ENCODE measurements around the gene KCTD3.

KCTD3 gene

GRCh38 chr1:215568299-215568692, 1.2 kb downstream of the KCTD3 start:
- no peak overlapping the region for H2AK5ac ChIP-seq (ENCODE audit: low read length)
- peaks cover 9% of the 10 kb centered on the region for H3K79me2 ChIP-seq (ENCODE audit: control insufficient read depth, insufficient read depth, low read length, poor library complexity)
- H2BK120ac ChIP-seq (ENCODE audit: insufficient read depth, low read length, poor library complexity): no peak overlapping the region
- no peaks in the 10 kb centered on the region for H3K27me3 ChIP-seq (ENCODE audit: insufficient read depth, low read length)
- H2BK5ac ChIP-seq (ENCODE audit: low read depth, low read length, poor library complexity): no peak overlapping the region
- H3K4me1 ChIP-seq (ENCODE audit: control insufficient read depth in 1 of 2, insufficient read depth in 2 of 2, low read length in 2 of 2): no peaks in the 10 kb centered on the region
- H3K36me3 ChIP-seq (ENCODE audit: control insufficient read depth in 1 of 2, insufficient read depth in 2 of 2, low read length in 2 of 2): peaks cover 0 to 2% of the 10 kb centered on the region in 2 experiments
- H3K9me3 ChIP-seq (ENCODE audit: insufficient read depth, low read depth, low read length): no peaks in the 10 kb centered on the region
- no peak overlapping the region for H2AFZ ChIP-seq (ENCODE audit: insufficient read depth, low read length, poor library complexity)
- H3K9ac ChIP-seq (ENCODE audit: low read length): no peak overlapping the region
- H4K8ac ChIP-seq (ENCODE audit: low read depth, low read length): no peak overlapping the region
- H3K4me2 ChIP-seq (ENCODE audit: low read length): peak overlapping the region; percentile 57
- no peak for DNase-seq
- WGBS (ENCODE audit: extremely low coverage, insufficient coverage, insufficient read length): no CpG with 5 or more reads among the region's 5 CpGs
- H3K18ac ChIP-seq (ENCODE audit: low read length): no peak overlapping the region
- H4K12ac ChIP-seq (ENCODE audit: low read depth, low read length): no peak overlapping the region
- no peak overlapping the region for H4K91ac ChIP-seq (ENCODE audit: low read depth, low read length)
- H2BK12ac ChIP-seq (ENCODE audit: low read length): no peak overlapping the region
- peaks cover 9% of the 10 kb centered on the region for H3K79me1 ChIP-seq (ENCODE audit: low read length)
- H3K4me3 ChIP-seq (ENCODE audit: low read depth, low read length): no peak overlapping the region
- no peak overlapping the region for H3K4ac ChIP-seq (ENCODE audit: low read depth, low read length)
- H3K14ac ChIP-seq (ENCODE audit: low read length): no peak overlapping the region
- no peak overlapping the region for H3K23ac ChIP-seq (ENCODE audit: low read length)
- H3K27ac ChIP-seq (ENCODE audit: low read depth, low read length): no peak overlapping the region

DNA sequence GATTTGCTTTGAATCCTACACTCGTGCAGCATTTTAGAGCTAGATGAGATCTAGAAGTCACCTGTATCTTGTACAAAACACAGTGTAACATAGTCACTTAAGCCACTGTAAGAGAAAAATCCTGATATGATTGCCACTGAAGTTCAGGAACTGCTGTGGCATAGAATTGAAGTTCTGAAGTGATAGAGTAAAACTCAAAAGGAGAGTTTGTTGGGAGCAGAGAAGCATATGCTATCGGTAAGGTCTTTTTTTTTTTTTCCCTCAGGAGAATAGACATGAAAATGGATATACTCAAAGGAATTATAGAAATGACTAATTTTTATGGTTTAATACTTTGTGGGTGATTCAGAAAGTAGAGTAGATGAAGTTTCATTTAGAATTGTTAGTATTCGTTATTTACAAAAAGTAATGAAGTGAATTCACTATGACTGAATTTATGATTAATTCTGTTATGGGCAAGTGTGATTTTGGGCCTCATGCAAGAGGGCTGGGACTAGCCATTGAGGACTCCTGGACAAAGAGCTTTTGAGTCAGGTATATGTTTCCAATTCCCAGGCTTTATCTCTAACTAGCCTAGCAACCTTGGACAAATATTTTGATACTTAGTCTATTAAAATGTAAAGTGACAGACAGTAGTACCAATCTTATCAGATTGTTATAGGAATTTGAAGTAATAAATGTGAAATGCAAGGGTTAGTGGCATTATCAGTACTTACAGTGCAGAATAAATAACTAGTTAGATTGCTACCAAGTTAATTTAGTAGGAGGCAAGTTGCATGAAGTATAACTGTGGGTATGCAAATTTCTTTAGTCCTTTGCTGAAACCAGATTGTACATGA, 3.1 kb downstream of the KCTD3 start:
- DNase-seq: no peak
- no peak overlapping the region for H3K18ac ChIP-seq (ENCODE audit: low read length)
- H3K4ac ChIP-seq (ENCODE audit: low read depth, low read length): no peak overlapping the region
- no peak overlapping the region for H2BK120ac ChIP-seq (ENCODE audit: insufficient read depth, low read length, poor library complexity)
- H3K79me2 ChIP-seq (ENCODE audit: control insufficient read depth, insufficient read depth, low read length, poor library complexity): peaks cover 9% of the 10 kb centered on the region
- H3K14ac ChIP-seq (ENCODE audit: low read length): no peak overlapping the region
- H4K91ac ChIP-seq (ENCODE audit: low read depth, low read length): no peak overlapping the region
- H2BK12ac ChIP-seq (ENCODE audit: low read length): no peak overlapping the region
- no peak overlapping the region for H2AK5ac ChIP-seq (ENCODE audit: low read length)
- no peak overlapping the region for H2AFZ ChIP-seq (ENCODE audit: insufficient read depth, low read length, poor library complexity)
- H3K36me3 ChIP-seq (ENCODE audit: control insufficient read depth in 1 of 2, insufficient read depth in 2 of 2, low read length in 2 of 2): peaks cover 1 to 2% of the 10 kb centered on the region in 2 experiments
- no peaks in the 10 kb centered on the region for H3K9me3 ChIP-seq (ENCODE audit: insufficient read depth, low read depth, low read length)
- H3K23ac ChIP-seq (ENCODE audit: low read length): no peak overlapping the region
- H3K4me2 ChIP-seq (ENCODE audit: low read length): no peak overlapping the region
- H2BK5ac ChIP-seq (ENCODE audit: low read depth, low read length, poor library complexity): no peak overlapping the region
- H3K4me1 ChIP-seq (ENCODE audit: control insufficient read depth in 1 of 2, insufficient read depth in 2 of 2, low read length in 2 of 2): no peaks in the 10 kb centered on the region
- no CpG with 5 or more reads among the region's 3 CpGs for WGBS (ENCODE audit: extremely low coverage, insufficient coverage, insufficient read length)
- peaks cover 9% of the 10 kb centered on the region for H3K79me1 ChIP-seq (ENCODE audit: low read length)
- H3K27me3 ChIP-seq (ENCODE audit: insufficient read depth, low read length): no peaks in the 10 kb centered on the region
- no peak overlapping the region for H4K12ac ChIP-seq (ENCODE audit: low read depth, low read length)
- H3K4me3 ChIP-seq (ENCODE audit: low read depth, low read length): no peak overlapping the region
- H4K8ac ChIP-seq (ENCODE audit: low read depth, low read length): no peak overlapping the region
- no peak overlapping the region for H3K27ac ChIP-seq (ENCODE audit: low read depth, low read length)
- H3K9ac ChIP-seq (ENCODE audit: low read length): no peak overlapping the region

DNA sequence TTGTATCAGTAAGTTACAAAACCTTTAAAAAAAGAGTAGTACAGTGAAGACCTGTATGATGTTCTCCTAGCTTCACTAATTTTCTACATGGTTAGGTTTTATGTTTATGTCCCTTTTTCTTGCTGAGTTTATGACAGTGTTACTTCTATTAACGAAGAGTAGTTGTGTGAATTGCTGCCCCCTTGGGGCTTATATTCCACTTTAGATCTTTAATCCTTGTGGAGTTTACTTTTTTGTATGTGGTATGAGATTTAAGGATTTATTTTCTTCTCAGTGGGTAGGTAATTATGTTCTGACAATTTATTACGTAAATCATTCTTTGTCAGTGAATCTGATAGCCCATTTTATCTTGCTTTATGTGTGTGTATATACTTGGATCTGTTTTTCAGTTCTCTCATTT, 14.8 kb downstream of the KCTD3 start:
- Histone ChIP-seq H3K4me1 (ENCODE audit: control insufficient read depth in 1 of 2, insufficient read depth in 2 of 2, low read length in 2 of 2) (peaks cover 0 to 4% of the 10 kb centered on the region in 2 experiments), H3K4me2 (ENCODE audit: low read length) (no peak overlapping the region), H2AK5ac (ENCODE audit: low read length) (no peak overlapping the region), H3K23ac (ENCODE audit: low read length) (no peak overlapping the region), H3K14ac (ENCODE audit: low read length) (no peak overlapping the region), H3K27me3 (ENCODE audit: insufficient read depth, low read length) (no peaks in the 10 kb centered on the region), H3K36me3 (ENCODE audit: control insufficient read depth in 1 of 2, insufficient read depth in 2 of 2, low read length in 2 of 2) (peaks cover 2 to 4% of the 10 kb centered on the region in 2 experiments), H4K91ac (ENCODE audit: low read depth, low read length) (no peak overlapping the region), H3K9me3 (ENCODE audit: insufficient read depth, low read depth, low read length) (no peaks in the 10 kb centered on the region), H2AFZ (ENCODE audit: insufficient read depth, low read length, poor library complexity) (no peak overlapping the region), H3K4ac (ENCODE audit: low read depth, low read length) (no peak overlapping the region), H4K8ac (ENCODE audit: low read depth, low read length) (no peak overlapping the region), H4K12ac (ENCODE audit: low read depth, low read length) (no peak overlapping the region), H2BK5ac (ENCODE audit: low read depth, low read length, poor library complexity) (no peak overlapping the region), H2BK120ac (ENCODE audit: insufficient read depth, low read length, poor library complexity) (no peak overlapping the region), H3K9ac (ENCODE audit: low read length) (no peak overlapping the region), H3K18ac (ENCODE audit: low read length) (no peak overlapping the region), H3K79me2 (ENCODE audit: control insufficient read depth, insufficient read depth, low read length, poor library complexity) (no peaks in the 10 kb centered on the region), H3K27ac (ENCODE audit: low read depth, low read length) (no peak overlapping the region), H2BK12ac (ENCODE audit: low read length) (no peak overlapping the region), H3K79me1 (ENCODE audit: low read length) (no peaks in the 10 kb centered on the region), H3K4me3 (ENCODE audit: low read depth, low read length) (no peak overlapping the region)
- no peak for DNase-seq
- WGBS (ENCODE audit: extremely low coverage, insufficient coverage, insufficient read length): no CpG with 5 or more reads among the region's 2 CpGs

DNA sequence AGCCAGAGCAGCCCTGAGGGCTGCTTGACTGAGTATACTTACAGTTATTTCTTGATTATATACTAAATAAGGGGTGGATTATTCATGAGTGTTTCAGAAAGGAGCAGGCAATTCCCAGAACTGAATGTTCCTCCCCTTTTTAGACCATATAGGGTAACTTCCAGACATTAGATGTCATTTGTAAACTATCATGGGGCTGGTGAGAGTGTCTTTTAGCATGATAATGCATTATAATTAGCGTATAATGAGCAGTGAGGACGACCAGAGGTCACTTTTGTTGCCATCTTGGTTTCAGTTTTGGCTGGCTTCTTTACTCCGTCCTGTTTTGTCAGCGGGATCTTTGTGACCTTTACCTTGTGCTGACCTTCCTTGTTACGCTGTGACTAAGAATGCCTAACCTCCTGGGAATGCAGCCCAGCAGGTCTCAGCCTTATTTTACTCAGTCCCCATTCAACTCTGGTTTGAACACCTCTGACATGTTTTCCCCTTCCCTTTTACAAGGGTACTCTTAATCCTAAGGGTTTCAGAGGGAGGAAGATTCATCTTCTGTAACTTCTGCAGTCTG, 16.2 kb downstream of the KCTD3 start:
- Histone ChIP-seq H3K27me3 (ENCODE audit: insufficient read depth, low read length) (no peaks in the 10 kb centered on the region), H2AFZ (ENCODE audit: insufficient read depth, low read length, poor library complexity) (no peak overlapping the region), H3K27ac (ENCODE audit: low read depth, low read length) (peak overlapping the region; percentile 74), H3K79me2 (ENCODE audit: control insufficient read depth, insufficient read depth, low read length, poor library complexity) (no peaks in the 10 kb centered on the region), H3K9me3 (ENCODE audit: insufficient read depth, low read depth, low read length) (no peaks in the 10 kb centered on the region), H3K4me1 (ENCODE audit: control insufficient read depth in 1 of 2, insufficient read depth in 2 of 2, low read length in 2 of 2) (peaks cover 0 to 4% of the 10 kb centered on the region in 2 experiments), H3K14ac (ENCODE audit: low read length) (no peak overlapping the region), H4K91ac (ENCODE audit: low read depth, low read length) (no peak overlapping the region), H3K18ac (ENCODE audit: low read length) (no peak overlapping the region), H4K8ac (ENCODE audit: low read depth, low read length) (no peak overlapping the region), H2AK5ac (ENCODE audit: low read length) (no peak overlapping the region), H2BK12ac (ENCODE audit: low read length) (no peak overlapping the region), H3K79me1 (ENCODE audit: low read length) (no peaks in the 10 kb centered on the region), H3K4ac (ENCODE audit: low read depth, low read length) (no peak overlapping the region), H3K4me3 (ENCODE audit: low read depth, low read length) (no peak overlapping the region), H2BK5ac (ENCODE audit: low read depth, low read length, poor library complexity) (no peak overlapping the region), H4K12ac (ENCODE audit: low read depth, low read length) (no peak overlapping the region), H3K23ac (ENCODE audit: low read length) (no peak overlapping the region), H3K9ac (ENCODE audit: low read length) (no peak overlapping the region), H2BK120ac (ENCODE audit: insufficient read depth, low read length, poor library complexity) (no peak overlapping the region), H3K4me2 (ENCODE audit: low read length) (peak overlapping the region; percentile 47), H3K36me3 (ENCODE audit: control insufficient read depth in 1 of 2, insufficient read depth in 2 of 2, low read length in 2 of 2) (peaks cover 2 to 4% of the 10 kb centered on the region in 2 experiments)
- peak; percentile 70 to 77 for DNase-seq
- no CpG with 5 or more reads among the region's 5 CpGs for WGBS (ENCODE audit: extremely low coverage, insufficient coverage, insufficient read length)
